ENCODE measurements around the gene MID2.
A peak's percentile ranks its signal among the peaks of the same experiment; 100 is the strongest.
"Not testable (repeated sequence)": the region's sequence is repeated elsewhere in the genome, so short reads cannot be mapped to it uniquely, and the experiment has no call there.

Gene MID2

GRCh38 chrX:107825698-107826237 lies at the start of gene MID2:
MID2 (plus strand) TSS chrX:107825866; CDS start chrX:107826427, 561 bp downstream.
- no peaks in the 10 kb centered on the region for H3K36me3 Mint-ChIP-seq
- H3K9me3 Mint-ChIP-seq: no peaks in the 10 kb centered on the region
- H3K4me1 Mint-ChIP-seq: peaks cover 59% of the 10 kb centered on the region
- peak within 1 kb of the TSS; percentile 79 for H3K27ac Mint-ChIP-seq
- peak within 1 kb of the TSS; percentile 93 for H3K4me3 Mint-ChIP-seq
- no peaks in the 10 kb centered on the region for H3K27me3 Mint-ChIP-seq

- Mint-ChIP-seq H3K4me3 (peak overlapping the region; percentile 82), H3K9me3 (no peaks in the 10 kb centered on the region), H3K36me3 (no peaks in the 10 kb centered on the region), H3K4me1 (peaks cover 19% of the 10 kb centered on the region), H3K27me3 (no peaks in the 10 kb centered on the region), H3K27ac (peak overlapping the region; percentile 85)
These were observed 48.8 kb upstream of the MID2 start for GRCh38 chrX:107776649-107777535.

- Mint-ChIP-seq H3K27ac (peak within 1 kb of the TSS; percentile 13), H3K4me1 (peaks cover 19% of the 10 kb centered on the region), H3K9me3 (no peaks in the 10 kb centered on the region), H3K27me3 (no peaks in the 10 kb centered on the region), H3K36me3 (no peaks in the 10 kb centered on the region), H3K4me3 (peak within 1 kb of the TSS; percentile 82)
These were observed 48.2 kb upstream of the MID2 start, which contains the start of gene NCBP2L for GRCh38 chrX:107777536-107777832. NCBP2L (plus strand) TSS chrX:107777733; CDS start chrX:107794221, 16,488 bp downstream.

GRCh38 chrX:107780525-107780924 lies 45.1 kb upstream of the MID2 start:
- Mint-ChIP-seq H3K4me3 (no peak overlapping the region), H3K27me3 (no peaks in the 10 kb centered on the region), H3K36me3 (no peaks in the 10 kb centered on the region), H3K4me1 (peaks cover 12% of the 10 kb centered on the region), H3K27ac (no peak overlapping the region), H3K9me3 (no peaks in the 10 kb centered on the region)

GRCh38 chrX:107787827-107788226 lies 37.8 kb upstream of the MID2 start:
- Mint-ChIP-seq H3K27ac (no peak overlapping the region), H3K4me3 (no peak overlapping the region), H3K27me3 (no peaks in the 10 kb centered on the region), H3K36me3 (no peaks in the 10 kb centered on the region), H3K9me3 (no peaks in the 10 kb centered on the region), H3K4me1 (no peaks in the 10 kb centered on the region)

GRCh38 chrX:107804427-107804826 lies 21.2 kb upstream of the MID2 start:
- Mint-ChIP-seq H3K4me1 (no peaks in the 10 kb centered on the region), H3K27me3 (no peaks in the 10 kb centered on the region), H3K9me3 (no peaks in the 10 kb centered on the region), H3K4me3 (no peak overlapping the region), H3K36me3 (no peaks in the 10 kb centered on the region), H3K27ac (no peak overlapping the region)

GRCh38 chrX:107805179-107805578 lies 20.5 kb upstream of the MID2 start:
- H3K27me3 Mint-ChIP-seq: no peaks in the 10 kb centered on the region

GRCh38 chrX:107810053-107810452 lies 15.6 kb upstream of the MID2 start:
- not testable (repeated sequence) for H3K27me3 Mint-ChIP-seq, H3K4me1 Mint-ChIP-seq, H3K9me3 Mint-ChIP-seq, H3K4me3 Mint-ChIP-seq, H3K27ac Mint-ChIP-seq, H3K36me3 Mint-ChIP-seq

More at GRCh38 chrX:107805179-107805578, 20.5 kb upstream of the MID2 start:
- H3K9me3 Mint-ChIP-seq: no peaks in the 10 kb centered on the region
- no peak overlapping the region for H3K4me3 Mint-ChIP-seq
- H3K36me3 Mint-ChIP-seq: no peaks in the 10 kb centered on the region
- H3K4me1 Mint-ChIP-seq: no peaks in the 10 kb centered on the region
- H3K27ac Mint-ChIP-seq: no peak overlapping the region

GRCh38 chrX:107818900-107819521 lies 6.7 kb upstream of the MID2 start:
- no peaks in the 10 kb centered on the region for H3K27me3 Mint-ChIP-seq
- H3K36me3 Mint-ChIP-seq: no peaks in the 10 kb centered on the region
- no peaks in the 10 kb centered on the region for H3K9me3 Mint-ChIP-seq
- no peak overlapping the region for H3K27ac Mint-ChIP-seq
- H3K4me1 Mint-ChIP-seq: peaks cover 9% of the 10 kb centered on the region
- no peak overlapping the region for H3K4me3 Mint-ChIP-seq

GRCh38 chrX:107823042-107823441 lies 2.6 kb upstream of the MID2 start:
- H3K27ac Mint-ChIP-seq: no peak overlapping the region
- H3K9me3 Mint-ChIP-seq: no peaks in the 10 kb centered on the region
- no peaks in the 10 kb centered on the region for H3K36me3 Mint-ChIP-seq
- H3K4me3 Mint-ChIP-seq: no peak overlapping the region
- peaks cover 38% of the 10 kb centered on the region for H3K4me1 Mint-ChIP-seq
- no peaks in the 10 kb centered on the region for H3K27me3 Mint-ChIP-seq

GRCh38 chrX:107823456-107823855 lies 2.2 kb upstream of the MID2 start:
- no peak overlapping the region for H3K27ac Mint-ChIP-seq
- no peaks in the 10 kb centered on the region for H3K27me3 Mint-ChIP-seq
- H3K4me3 Mint-ChIP-seq: no peak overlapping the region
- H3K9me3 Mint-ChIP-seq: no peaks in the 10 kb centered on the region
- H3K36me3 Mint-ChIP-seq: no peaks in the 10 kb centered on the region
- peaks cover 41% of the 10 kb centered on the region for H3K4me1 Mint-ChIP-seq

- Mint-ChIP-seq H3K4me1 (peaks cover 61% of the 10 kb centered on the region), H3K36me3 (peaks cover 2% of the 10 kb centered on the region)
These were observed 768 bp downstream of the MID2 start for GRCh38 chrX:107826238-107827029.

GRCh38 chrX:107827030-107827831 lies 1.6 kb downstream of the MID2 start:
- Mint-ChIP-seq H3K27ac (peak overlapping the region; percentile 86), H3K36me3 (peaks cover 2% of the 10 kb centered on the region), H3K27me3 (no peaks in the 10 kb centered on the region), H3K9me3 (no peaks in the 10 kb centered on the region), H3K4me1 (peaks cover 63% of the 10 kb centered on the region), H3K4me3 (peak overlapping the region; percentile 90)

More at GRCh38 chrX:107826238-107827029, 768 bp downstream of the MID2 start:
- Mint-ChIP-seq H3K27ac (peak overlapping the region; percentile 86), H3K9me3 (no peaks in the 10 kb centered on the region), H3K4me3 (peak overlapping the region; percentile 90), H3K27me3 (no peaks in the 10 kb centered on the region)

- H3K27me3 Mint-ChIP-seq: no peaks in the 10 kb centered on the region
- peaks cover 68% of the 10 kb centered on the region for H3K4me1 Mint-ChIP-seq
- H3K4me3 Mint-ChIP-seq: peak overlapping the region; percentile 90
- H3K9me3 Mint-ChIP-seq: no peaks in the 10 kb centered on the region
- H3K36me3 Mint-ChIP-seq: peaks cover 2% of the 10 kb centered on the region
- peak overlapping the region; percentile 85 for H3K27ac Mint-ChIP-seq
These were observed 2.2 kb downstream of the MID2 start for GRCh38 chrX:107827852-107828251.

GRCh38 chrX:107829878-107830277 lies 4.2 kb downstream of the MID2 start:
- Mint-ChIP-seq H3K4me3 (no peak overlapping the region), H3K9me3 (no peaks in the 10 kb centered on the region), H3K36me3 (peaks cover 4% of the 10 kb centered on the region), H3K27ac (no peak overlapping the region), H3K27me3 (no peaks in the 10 kb centered on the region), H3K4me1 (peaks cover 62% of the 10 kb centered on the region)
